ENCODE measurements around the gene PTGDS.

Gene PTGDS

DNA sequence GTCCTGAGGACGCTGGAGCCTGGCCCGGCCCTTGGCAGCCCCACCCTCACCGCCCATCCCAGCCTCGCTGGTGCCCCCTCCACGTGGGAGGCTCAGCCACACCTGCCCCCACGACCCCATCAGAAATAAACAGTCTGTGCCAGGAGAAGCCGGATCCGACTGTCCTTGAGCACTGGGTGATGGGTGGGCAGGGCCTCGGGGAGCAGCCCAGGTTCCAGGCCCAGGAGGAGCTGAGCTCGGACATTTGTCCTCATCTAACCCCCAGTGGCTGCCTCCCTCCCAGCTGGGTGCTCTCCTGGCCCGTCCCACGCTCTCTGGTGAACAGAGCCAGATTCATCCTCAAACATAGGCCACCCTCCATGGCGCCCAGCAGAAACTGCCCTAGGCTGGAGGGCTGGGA is 4.6 kb upstream of the PTGDS start:
- TF ChIP-seq CTCF (IDR thresholded peaks at IDR 0.05; ENCODE audit: low read depth, low read length): no peak
- DNase-seq (ENCODE audit: extremely low read depth, low read depth): no peak

GRCh38 chr9:136973618-136974617 is 3.4 kb upstream of the PTGDS start:
- TF ChIP-seq CTCF (IDR thresholded peaks at IDR 0.05; ENCODE audit: low read depth, low read length): no peak
- no peak for DNase-seq (ENCODE audit: extremely low read depth, low read depth)

GRCh38 chr9:136974817-136975535 is 2.3 kb upstream of the PTGDS start:
- TF ChIP-seq CTCF (IDR thresholded peaks at IDR 0.05; ENCODE audit: low read depth, low read length): no peak
- DNase-seq (ENCODE audit: extremely low read depth, low read depth): no peak

- TF ChIP-seq CTCF (IDR thresholded peaks at IDR 0.05; ENCODE audit: low read depth, low read length): no peak
- DNase-seq (ENCODE audit: extremely low read depth, low read depth): no peak
These were observed 1.7 kb upstream of the PTGDS start for GRCh38 chr9:136975644-136976043.

DNA sequence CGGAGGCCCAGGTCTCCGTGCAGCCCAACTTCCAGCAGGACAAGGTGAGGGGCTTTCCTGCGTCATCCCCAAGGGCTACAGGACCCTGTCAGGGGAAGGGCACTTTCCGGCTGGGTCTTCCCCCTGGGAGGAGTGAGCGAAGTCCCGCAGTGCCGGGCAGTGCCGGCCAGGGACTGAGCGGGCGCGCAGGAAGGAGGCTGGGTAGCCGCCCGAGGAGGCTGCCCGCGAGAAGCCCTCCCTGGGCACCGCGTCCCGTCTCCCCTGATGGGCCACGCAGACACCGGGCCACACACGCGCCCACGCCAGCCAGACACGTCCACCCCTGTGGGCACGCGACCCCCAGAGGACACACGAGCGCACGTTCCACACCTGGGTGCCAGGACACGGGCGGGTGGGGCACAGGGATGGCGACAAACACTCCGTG is 357 bp downstream of the PTGDS start:
- TF ChIP-seq CTCF (IDR thresholded peaks at IDR 0.05; ENCODE audit: low read depth, low read length): no peak
- DNase-seq (ENCODE audit: extremely low read depth, low read depth): no peak

- no peak for DNase-seq (ENCODE audit: extremely low read depth, low read depth)
These were observed 965 bp downstream of the PTGDS start for GRCh38 chr9:136978073-136978864.

More at GRCh38 chr9:136978073-136978864, 965 bp downstream of the PTGDS start:
- no peak for TF ChIP-seq CTCF (IDR thresholded peaks at IDR 0.05; ENCODE audit: low read depth, low read length)
